Spleen (tissue), 11 donors: Measurements from ENCODE around the gene ASAP2. TPM values are rescaled to one million over a fixed set of nuclear protein-coding genes. Genes with fewer than 3 reads are reported as not detected.

Source experiments
- DNase-seq: peaks from one replicate; pipeline ENCODE4 v3.0.0-alpha.2; 2020
- H3K27ac ChIP-seq, 8 donors: fragments of 200-600 bp; sonication (generic) in 7 of 8; 1 replicate in 4 of 8; 2 replicates in 4 of 8; pipeline versions ENCODE4 v1.5.0 to v1.8.0; 2016 to 2021; ENCODE audit warnings: inconsistent platforms in 4 of 8, mild to moderate bottlenecking in 4 of 8, moderate library complexity in 1 of 8
- H3K27me3 ChIP-seq, 7 donors: fragments of 200-600 bp; sonication (generic) in 6 of 7; replicated peaks in 1 of 7; 1 replicate in 4 of 7; 2 replicates in 3 of 7; pipeline versions ENCODE4 v1.5.0 to v1.8.0; 2016 to 2021; ENCODE audit warnings: inconsistent platforms in 3 of 7, mild to moderate bottlenecking in 1 of 7
- H3K36me3 ChIP-seq, 6 donors: fragments of 200-600 bp; sonication (generic) in 5 of 6; 1 replicate in 4 of 6; 2 replicates in 2 of 6; pipeline versions ENCODE4 v1.5.0 to v1.8.0; 2016 to 2021; ENCODE audit warnings: inconsistent platforms in 2 of 6
- H3K4me1 ChIP-seq, 6 donors: fragments of 200-600 bp; sonication (generic) in 5 of 6; 1 replicate in 3 of 6; 2 replicates in 3 of 6; pipeline versions ENCODE4 v1.5.0 to v1.8.0; 2016 to 2021; ENCODE audit warnings: inconsistent platforms in 3 of 6
- H3K4me3 ChIP-seq, 8 donors: fragments of 200-600 bp; sonication (generic) in 7 of 8; 1 replicate in 4 of 8; 2 replicates in 4 of 8; pipeline versions ENCODE4 v1.5.0 to v1.8.0; 2016 to 2021; ENCODE audit warnings: inconsistent platforms in 4 of 8, mild to moderate bottlenecking in 4 of 8, moderate library complexity in 2 of 8
- H3K9me3 ChIP-seq, 8 donors: fragments of 200-600 bp; sonication (generic) in 7 of 8; 1 replicate in 4 of 8; 2 replicates in 4 of 8; pipeline versions ENCODE4 v1.5.0 to v1.8.0; 2016 to 2021; ENCODE audit warnings: inconsistent platforms in 4 of 8
- CTCF ChIP-seq, 11 experiments: fragments of 200-600 bp in 7 of 11; fragments of 450-650 bp in 4 of 11; sonication (generic) in 4 of 11; IDR thresholded peaks in 8 of 11; conservative IDR thresholded peaks in 3 of 11; 1 replicate in 7 of 11; 2 replicates in 4 of 11; pipeline versions ENCODE4 v1.4.0 to v1.8.0; 2016 to 2021; ENCODE audit warnings: antibody characterized with exemption in 11 of 11, inconsistent platforms in 4 of 11, mild to moderate bottlenecking in 1 of 11
- POLR2A ChIP-seq, 3 donors: fragments of 450-650 bp; IDR thresholded peaks; one replicate each; pipeline ENCODE4 v1.5.1; 2017; ENCODE audit warnings: antibody characterized with exemption in 3 of 3, mild to moderate bottlenecking in 1 of 3
- POLR2AphosphoS5 ChIP-seq, 3 donors: sonication (generic); formaldehyde crosslinking; IDR thresholded peaks; one replicate each; pipeline ENCODE4 v1.5.1; 2017; ENCODE audit warnings: antibody characterized with exemption in 3 of 3
- WGBS, 5 donors: extraction: QIAGEN DNeasy Blood & Tissue Kit in 3 of 5; methylation state at CpG; one replicate each; pipeline versions ENCODE4 v1.1.5 to v1.1.7; 2013 to 2018; 5-methylcytosine and 5-hydroxymethylcytosine counted together
- intact Hi-C: fragments of 100-400 bp; cut with DNase I; formaldehyde crosslinking; loops from one replicate; pipeline ENCODE4 v1.15.0; 2023; ENCODE audit warnings: low total_unique reads
- polyA plus RNA-seq, 3 donors: library from polyadenylated mRNA; stranded (reverse); fragments of 200-250 nt; gene quantifications; one replicate each; pipeline ENCODE4 v1.2.1, GENCODE V29; 2013
- total RNA-seq, 7 donors: library from RNA; depleted of rRNA in 3 of 7; stranded (reverse); fragments of >200 nt in 3 of 7; fragmentation: NEBNext Ultra II Directional in 4 of 7; extraction: Animal tissue kit (Norgen Biotek cat#: 25700) in 4 of 7; gene quantifications; one replicate each; pipeline versions ENCODE4 v1.1.0 to v1.2.1, GENCODE V29; 2016 to 2021
- donor health status: healthy with polysubstance abuse.
- donor health status: DM: no; HTN: no; CAD: no; lungs with moderate emphysema.
- donor health status: DM: no; HTN: no; CAD: no.
- donor health status: Bipolar disorder and iron deficiency.
- donor health status: healthy.
- donor health status: DM: no; HTN: no; CAD: no.
- donor health status: DM: yes; HTN: yes; CAD: no.

Gene ASAP2
- total and polyA plus RNA-seq, 10 donors: 0.93 to 3.0 (median 2.2) TPM

- no peak for TF ChIP-seq POLR2A (IDR thresholded peaks at IDR 0.05)
- no peak for TF ChIP-seq CTCF (IDR thresholded peaks at IDR 0.05 in 8 of 11, conservative IDR thresholded peaks at IDR 0.05 in 3 of 11)
- TF ChIP-seq POLR2AphosphoS5 (IDR thresholded peaks at IDR 0.05): no peak
- WGBS, 5 donors: 87 to 94% (median 90%) methylated on average over 9 of the region's 9 CpGs
- Histone ChIP-seq H3K36me3 (no peaks in the 10 kb centered on the region), H3K27me3 (peaks cover 0 to 49% (median 0%) of the 10 kb centered on the region in 7 donors), H3K4me1 (peaks cover 0 to 3% (median 0%) of the 10 kb centered on the region in 6 donors), H3K4me3 (no peak overlapping the region), H3K27ac (no peak overlapping the region), H3K9me3 (no peaks in the 10 kb centered on the region)
- DNase-seq: no peak
- intact Hi-C loops: no loop called here
Observed at GRCh38 chr2:9184361-9184760, 22.3 kb upstream of the ASAP2 start.

GRCh38 chr2:9187620-9188214 lies 18.9 kb upstream of the ASAP2 start:
- intact Hi-C loops: no loop called here
- WGBS, 5 donors: 64 to 83% (median 81%) methylated on average over 2 of the region's 2 CpGs
- Histone ChIP-seq H3K4me3 (no peak overlapping the region), H3K9me3 (no peaks in the 10 kb centered on the region), H3K27me3 (peaks cover 0 to 25% (median 0%) of the 10 kb centered on the region in 7 donors), H3K36me3 (no peaks in the 10 kb centered on the region), H3K4me1 (peaks cover 0 to 8% (median 0%) of the 10 kb centered on the region in 6 donors), H3K27ac (no peak overlapping the region)
- DNase-seq: no peak
- no peak for TF ChIP-seq POLR2AphosphoS5 (IDR thresholded peaks at IDR 0.05)
- no peak for TF ChIP-seq POLR2A (IDR thresholded peaks at IDR 0.05)
- TF ChIP-seq CTCF (IDR thresholded peaks at IDR 0.05 in 8 of 11, conservative IDR thresholded peaks at IDR 0.05 in 3 of 11): no peak

GRCh38 chr2:9188823-9189222 lies 17.8 kb upstream of the ASAP2 start:
- no peak for TF ChIP-seq CTCF (IDR thresholded peaks at IDR 0.05 in 8 of 11, conservative IDR thresholded peaks at IDR 0.05 in 3 of 11)
- TF ChIP-seq POLR2A (IDR thresholded peaks at IDR 0.05): no peak

GRCh38 chr2:9189901-9190300 lies 16.7 kb upstream of the ASAP2 start:
- TF ChIP-seq CTCF (IDR thresholded peaks at IDR 0.05 in 8 of 11, conservative IDR thresholded peaks at IDR 0.05 in 3 of 11): no peak
- no peak for TF ChIP-seq POLR2A (IDR thresholded peaks at IDR 0.05)
- Histone ChIP-seq H3K27me3 (peaks cover 0 to 4% (median 0%) of the 10 kb centered on the region in 7 donors), H3K4me1 (peaks cover 0 to 8% (median 0%) of the 10 kb centered on the region in 6 donors), H3K36me3 (no peaks in the 10 kb centered on the region), H3K9me3 (no peaks in the 10 kb centered on the region), H3K27ac (no peak overlapping the region), H3K4me3 (no peak overlapping the region)
- no peak for DNase-seq
- WGBS, 5 donors: 59 to 89% (median 73%) methylated on average over 3 of the region's 3 CpGs
- intact Hi-C loops: no loop called here

More at GRCh38 chr2:9188823-9189222, 17.8 kb upstream of the ASAP2 start:
- Histone ChIP-seq H3K4me3 (no peak overlapping the region), H3K9me3 (no peaks in the 10 kb centered on the region), H3K4me1 (peaks cover 0 to 8% (median 0%) of the 10 kb centered on the region in 6 donors), H3K36me3 (no peaks in the 10 kb centered on the region), H3K27me3 (peaks cover 0 to 14% (median 0%) of the 10 kb centered on the region in 7 donors), H3K27ac (no peak overlapping the region)
- WGBS, 5 donors: 77 to 93% (median 91%) methylated on average over 5 to 6 of the region's 6 CpGs
- DNase-seq: no peak
- intact Hi-C loops: no loop called here
